Prostate gland (tissue), 2 donors: ENCODE measurements around the gene RASGRF2.

ENCODE experiments used
- POLR2A ChIP-seq: fragments of 450-650 bp; IDR thresholded peaks from one replicate; pipeline ENCODE4 v1.6.1; 2016; ENCODE audit warnings: antibody characterized with exemption, mild to moderate bottlenecking
- POLR2AphosphoS5 ChIP-seq: sonication (generic); formaldehyde crosslinking; IDR thresholded peaks from one replicate; pipeline ENCODE4 v1.6.1; 2017; ENCODE audit warnings: antibody characterized with exemption
- TF ChIP-seq, protein P1 (sequence below), 4 experiments: fragments of 200-600 bp in 2 of 4; fragments of 450-650 bp in 2 of 4; sonication (generic) in 2 of 4; IDR thresholded peaks; 1 replicate in 3 of 4; 2 replicates in 1 of 4; pipeline ENCODE4 v1.5.1; 2016 to 2019; ENCODE audit warnings: antibody characterized with exemption in 4 of 4, mild to moderate bottlenecking in 2 of 4, moderate library complexity in 2 of 4

- TF ChIP-seq POLR2AphosphoS5 (no peak), POLR2A (no peak)
- TF ChIP-seq, protein P1, sequence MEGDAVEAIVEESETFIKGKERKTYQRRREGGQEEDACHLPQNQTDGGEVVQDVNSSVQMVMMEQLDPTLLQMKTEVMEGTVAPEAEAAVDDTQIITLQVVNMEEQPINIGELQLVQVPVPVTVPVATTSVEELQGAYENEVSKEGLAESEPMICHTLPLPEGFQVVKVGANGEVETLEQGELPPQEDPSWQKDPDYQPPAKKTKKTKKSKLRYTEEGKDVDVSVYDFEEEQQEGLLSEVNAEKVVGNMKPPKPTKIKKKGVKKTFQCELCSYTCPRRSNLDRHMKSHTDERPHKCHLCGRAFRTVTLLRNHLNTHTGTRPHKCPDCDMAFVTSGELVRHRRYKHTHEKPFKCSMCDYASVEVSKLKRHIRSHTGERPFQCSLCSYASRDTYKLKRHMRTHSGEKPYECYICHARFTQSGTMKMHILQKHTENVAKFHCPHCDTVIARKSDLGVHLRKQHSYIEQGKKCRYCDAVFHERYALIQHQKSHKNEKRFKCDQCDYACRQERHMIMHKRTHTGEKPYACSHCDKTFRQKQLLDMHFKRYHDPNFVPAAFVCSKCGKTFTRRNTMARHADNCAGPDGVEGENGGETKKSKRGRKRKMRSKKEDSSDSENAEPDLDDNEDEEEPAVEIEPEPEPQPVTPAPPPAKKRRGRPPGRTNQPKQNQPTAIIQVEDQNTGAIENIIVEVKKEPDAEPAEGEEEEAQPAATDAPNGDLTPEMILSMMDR (IDR thresholded peaks at IDR 0.05), result no peak
Observed at GRCh38 chr5:80930940-80931339, 29.2 kb upstream of the RASGRF2 start.
